H1 (cell line): ENCODE data around the gene IMP3. TPM values are rescaled to one million over a fixed set of nuclear protein-coding genes. Genes with fewer than 3 reads are reported as not detected.
A peak's percentile ranks its signal among the peaks of the same experiment; 100 is the strongest.

Experiments used
- CTCF ChIA-PET: fragments of 300-600 bp; sonication (Branson Sonifier 250); formaldehyde crosslinking; loops from one replicate; lab custom pipeline; 2021; ENCODE audit not compliant: partially characterized antibody; lab: Charles Lee
- POLR2A ChIA-PET: fragments of 300-600 bp; sonication (Branson Sonifier 250); formaldehyde crosslinking; loops from one replicate; lab custom pipeline; 2021; ENCODE audit warnings: inconsistent platforms; ENCODE audit not compliant: partially characterized antibody; lab: Charles Lee
- DNase-seq, 2 experiments: peaks; one replicate each; pipeline versions ENCODE4 v3.0.0 to v3.0.0-alpha.2; 2010 to 2022; ENCODE audit warnings: low spot score in 2 of 2, low read depth in 1 of 2, mixed read lengths in 1 of 2
- FAIRE-seq: peaks from 2 replicates; lab custom pipeline; 2011; peaks lifted over from hg19 to GRCh38; lab: Jason Lieb, UNC
- H2AFZ ChIP-seq: 2 replicates; pipeline ENCODE4 v1.8.1; 2012; ENCODE audit warnings: low read length, inconsistent platforms
- H2AK5ac ChIP-seq: 2 replicates; pipeline ENCODE4 v1.6.1; 2013; ENCODE audit warnings: low read depth, low read length
- H2BK120ac ChIP-seq: replicated peaks from 2 replicates; pipeline ENCODE3; 2013; ENCODE audit warnings: low read depth, low read length, inconsistent platforms
- H2BK12ac ChIP-seq: 2 replicates; pipeline ENCODE4 v1.6.1; 2013; ENCODE audit warnings: low read depth, low read length
- H2BK15ac ChIP-seq: 2 replicates; pipeline ENCODE4 v1.6.1; 2013; ENCODE audit warnings: low read length
- H2BK20ac ChIP-seq: 2 replicates; pipeline ENCODE4 v1.6.1; 2013; ENCODE audit warnings: low read length
- H2BK5ac ChIP-seq: 2 replicates; pipeline ENCODE4 v1.6.1; 2013; ENCODE audit warnings: low read depth, low read length
- H3K14ac ChIP-seq: 2 replicates; pipeline ENCODE4 v1.6.1; 2013; ENCODE audit warnings: inconsistent platforms; ENCODE audit not compliant: insufficient read length
- H3K18ac ChIP-seq: 2 replicates; pipeline ENCODE4 v1.6.1; 2013; ENCODE audit warnings: low read length; ENCODE audit errors: extremely low read depth
- H3K23ac ChIP-seq: 2 replicates; pipeline ENCODE4 v1.6.1; 2013; ENCODE audit warnings: inconsistent platforms; ENCODE audit not compliant: insufficient read length
- H3K23me2 ChIP-seq: 2 replicates; pipeline ENCODE4 v1.6.1; 2013; ENCODE audit warnings: low read depth, low read length
- H3K27ac ChIP-seq: 2 replicates; pipeline ENCODE4 v1.6.1; 2011; ENCODE audit warnings: low read depth, low read length, inconsistent platforms
- H3K27me3 ChIP-seq, 4 experiments: replicated peaks in 1 of 4; 1 replicate in 1 of 4; 2 replicates in 3 of 4; pipeline versions ENCODE4 v1.6.1 to v1.8.1; 2011 to 2013; ENCODE audit warnings: low read length in 3 of 4, mild to moderate bottlenecking in 3 of 4, inconsistent platforms in 2 of 4, mixed read lengths in 2 of 4, moderate library complexity in 1 of 4; ENCODE audit not compliant: control insufficient read depth in 3 of 4, insufficient read depth in 3 of 4; ENCODE audit errors: extremely low read depth in 1 of 4
- H3K36me3 ChIP-seq, 4 experiments: 2 replicates each; pipeline versions ENCODE4 v1.6.1 to v1.8.1; 2011 to 2013; ENCODE audit warnings: mild to moderate bottlenecking in 4 of 4, low read length in 3 of 4, moderate library complexity in 2 of 4, control low read depth in 1 of 4, inconsistent platforms in 1 of 4; ENCODE audit not compliant: insufficient read depth in 4 of 4, control insufficient read depth in 2 of 4
- H3K4ac ChIP-seq: replicated peaks from 2 replicates; pipeline ENCODE3; 2013; ENCODE audit warnings: low read length, low read depth, mixed read lengths, inconsistent platforms; ENCODE audit not compliant: insufficient read length
- H3K4me1 ChIP-seq, 4 experiments: replicated peaks in 1 of 4; 1 replicate in 1 of 4; 2 replicates in 3 of 4; pipeline versions ENCODE4 v1.6.1 to v1.8.1; 2011 to 2013; ENCODE audit warnings: low read length in 3 of 4, inconsistent platforms in 2 of 4, mixed read lengths in 1 of 4; ENCODE audit not compliant: insufficient read depth in 4 of 4, control insufficient read depth in 3 of 4
- H3K4me2 ChIP-seq, 2 experiments: 2 replicates each; pipeline versions ENCODE4 v1.6.1 to v1.8.1; 2011 to 2013; ENCODE audit warnings: low read depth in 2 of 2, low read length in 2 of 2, control low read depth in 1 of 2, inconsistent platforms in 1 of 2, mild to moderate bottlenecking in 1 of 2; ENCODE audit not compliant: insufficient read depth in 1 of 2
- H3K4me3 ChIP-seq, 4 experiments: fragments of 200-600, 300-600 bp in 1 of 4; sonication (generic), shearing (Covaris generic), sonication (Bioruptor Twin) in 1 of 4; 2 replicates each; pipeline versions ENCODE4 v1.5.1 to v1.8.1; 2011 to 2016; ENCODE audit warnings: low read length in 4 of 4, low read depth in 3 of 4, control low read depth in 2 of 4, inconsistent platforms in 2 of 4, mild to moderate bottlenecking in 2 of 4, mixed read lengths in 1 of 4, moderate library complexity in 1 of 4; ENCODE audit not compliant: insufficient read depth in 2 of 4; ENCODE audit errors: extremely low read depth in 1 of 4
- H3K56ac ChIP-seq: replicated peaks from 2 replicates; pipeline ENCODE3; 2013; ENCODE audit warnings: low read depth, mild to moderate bottlenecking, mixed read lengths, low read length, inconsistent platforms; ENCODE audit not compliant: insufficient read length
- H3K79me1 ChIP-seq: 2 replicates; pipeline ENCODE4 v1.6.1; 2013; ENCODE audit warnings: low read depth, low read length, control low read depth
- H3K79me2 ChIP-seq, 2 experiments: 2 replicates each; pipeline versions ENCODE4 v1.6.1 to v1.8.1; 2012 to 2013; ENCODE audit warnings: low read length in 2 of 2, mild to moderate bottlenecking in 2 of 2, inconsistent platforms in 1 of 2; ENCODE audit not compliant: insufficient read depth in 2 of 2, control insufficient read depth in 1 of 2
- H3K9ac ChIP-seq, 4 experiments: replicated peaks in 1 of 4; 1 replicate in 1 of 4; 2 replicates in 3 of 4; pipeline versions ENCODE4 v1.6.1 to v1.8.1; 2011 to 2013; ENCODE audit warnings: low read depth in 3 of 4, low read length in 3 of 4, control low read depth in 2 of 4, mild to moderate bottlenecking in 2 of 4, moderate library complexity in 2 of 4, inconsistent platforms in 1 of 4; ENCODE audit errors: extremely low read depth in 1 of 4
- H3K9me3 ChIP-seq, 2 experiments: 2 replicates each; pipeline versions ENCODE4 v1.6.1 to v1.8.1; 2012 to 2013; ENCODE audit warnings: mild to moderate bottlenecking in 2 of 2, moderate library complexity in 2 of 2, control low read depth in 1 of 2, inconsistent platforms in 1 of 2, low read depth in 1 of 2, low read length in 1 of 2, mixed read lengths in 1 of 2; ENCODE audit not compliant: insufficient read depth in 2 of 2
- H4K20me1 ChIP-seq, 2 experiments: replicated peaks in 1 of 2; 2 replicates each; pipeline versions ENCODE3 to v1.8.1; 2011 to 2013; ENCODE audit warnings: inconsistent platforms in 2 of 2, low read length in 2 of 2, mild to moderate bottlenecking in 1 of 2; ENCODE audit not compliant: insufficient read depth in 2 of 2, control insufficient read depth in 1 of 2
- H4K5ac ChIP-seq: 2 replicates; pipeline ENCODE4 v1.6.1; 2013; ENCODE audit warnings: low read length, low read depth, mixed read lengths, inconsistent platforms; ENCODE audit not compliant: insufficient read length
- H4K8ac ChIP-seq: 2 replicates; pipeline ENCODE4 v1.8.0; 2013; ENCODE audit warnings: mild to moderate bottlenecking, moderate library complexity, low read length, inconsistent platforms; ENCODE audit not compliant: insufficient read depth; ENCODE audit errors: extremely low read depth
- H4K91ac ChIP-seq: replicated peaks from 2 replicates; pipeline ENCODE3; 2013; ENCODE audit warnings: low read length, mixed read lengths, inconsistent platforms; ENCODE audit not compliant: insufficient read length
- BCL11A ChIP-seq, 2 experiments: IDR thresholded peaks; one replicate each; pipeline ENCODE4 v1.6.1; 2011; ENCODE audit warnings: low read depth in 2 of 2, low read length in 2 of 2, mild to moderate bottlenecking in 2 of 2
- CTCF ChIP-seq, 3 experiments: IDR thresholded peaks; 1 replicate in 2 of 3; 2 replicates in 1 of 3; pipeline versions ENCODE4 v1.5.1 to v1.6.1; 2011; ENCODE audit warnings: low read length in 3 of 3, mild to moderate bottlenecking in 3 of 3, inconsistent platforms in 2 of 3, low read depth in 1 of 3, moderate library complexity in 1 of 3; ENCODE audit not compliant: insufficient read depth in 1 of 3; ENCODE audit errors: control extremely low read depth in 1 of 3
- EZH2 ChIP-seq: fragments of 200-600 bp; sonication (generic); IDR thresholded peaks from 2 replicates; pipeline ENCODE4 v1.7.1; 2012; ENCODE audit warnings: low read depth, mild to moderate bottlenecking, moderate library complexity, low read length, inconsistent platforms; ENCODE audit not compliant: severe bottlenecking
- KDM5A ChIP-seq: fragments of 200-600 bp; IDR thresholded peaks from 2 replicates; pipeline ENCODE4 v1.7.1; 2012; ENCODE audit warnings: mild to moderate bottlenecking, low read length, inconsistent platforms, mixed read lengths
- POLR2A ChIP-seq, 2 experiments: IDR thresholded peaks; 1 replicate in 1 of 2; 2 replicates in 1 of 2; pipeline ENCODE4 v1.6.1; 2011; ENCODE audit warnings: low read depth in 2 of 2, low read length in 2 of 2, mild to moderate bottlenecking in 2 of 2; ENCODE audit errors: control extremely low read depth in 1 of 2
- SAP30 ChIP-seq: fragments of 300-600 bp; sonication (generic); IDR thresholded peaks from 2 replicates; pipeline ENCODE4 v1.7.1; 2012; ENCODE audit warnings: low read length, moderate library complexity, mild to moderate bottlenecking, inconsistent platforms; ENCODE audit not compliant: insufficient read depth, insufficient replicate concordance
- SP4 ChIP-seq: IDR thresholded peaks from 2 replicates; pipeline ENCODE4 v1.6.1; 2012; ENCODE audit warnings: low read length, inconsistent platforms
- SRF ChIP-seq: IDR thresholded peaks from 2 replicates; pipeline ENCODE4 v1.6.1; 2011; ENCODE audit warnings: mild to moderate bottlenecking, low read depth, low read length, moderate library complexity
- SUZ12 ChIP-seq: fragments of 200-600 bp; sonication (generic); IDR thresholded peaks from 2 replicates; pipeline ENCODE4 v1.6.1; 2012; ENCODE audit warnings: mild to moderate bottlenecking, inconsistent platforms, low read length, moderate library complexity, mixed read lengths
- WGBS, 2 experiments: shearing (Covaris generic) in 1 of 2; methylation state at CpG; one replicate each; pipeline versions ENCODE4 v1.1.6 to v1.1.7; 2013 to 2015; ENCODE audit warnings: low lambda C conversion rate in 2 of 2, mixed read lengths in 2 of 2, inconsistent platforms in 1 of 2, low coverage in 1 of 2, missing lambda C conversion rate in 1 of 2; ENCODE audit not compliant: insufficient replicate concordance in 2 of 2, insufficient coverage in 1 of 2, insufficient read length in 1 of 2; ENCODE audit errors: extremely low coverage in 1 of 2, missing lambda C conversion rate in 1 of 2; 5-methylcytosine and 5-hydroxymethylcytosine counted together
- polyA plus RNA-seq, 7 experiments: library from polyadenylated mRNA; depleted of rRNA in 3 of 7; stranded (reverse) in 5 of 7; unstranded in 2 of 7; fragments of >200 nt in 5 of 7; fragments of 200-250 nt in 2 of 7; gene quantifications; 1 replicate in 5 of 7; 2 replicates in 1 of 7; 4 replicates in 1 of 7; pipeline versions ENCODE4 v1.2.1 to v1.2.3, GENCODE V29; 2011 to 2013; ENCODE audit warnings: missing spikeins in 2 of 7, mixed read lengths in 2 of 7
- total RNA-seq: library from RNA; stranded (reverse); fragmentation: NEBNext Ultra II Directional; extraction: Animal tissue kit (Norgen Biotek cat#: 25700); gene quantifications from 2 replicates; pipeline ENCODE4 v1.2.1, GENCODE V29; 2021

The IMP3 gene
- total and polyA plus RNA-seq, 2 of the 8 experiments (the other 6 are each of a cell fraction or from before 2014, with no cell fraction given), result 114 to 273 TPM

GRCh38 chr15:75646944-75647364 is 6.9 kb upstream of the IMP3 start:
- no peak for TF ChIP-seq BCL11A (IDR thresholded peaks at IDR 0.05; ENCODE audit: low read depth in 2 of 2, low read length in 2 of 2)
- TF ChIP-seq SRF, result no peak
- TF ChIP-seq SP4, result no peak
- peak; percentile 12 for TF ChIP-seq SAP30
- TF ChIP-seq CTCF (IDR thresholded peaks at IDR 0.05; ENCODE audit: control extremely low read depth in 1 of 3, insufficient read depth in 1 of 3, low read depth in 1 of 3, low read length in 3 of 3), result no peak
- TF ChIP-seq KDM5A, result no peak
- peak; percentile 40 for TF ChIP-seq EZH2
- TF ChIP-seq POLR2A (IDR thresholded peaks at IDR 0.05; ENCODE audit: control extremely low read depth in 1 of 2, low read depth in 2 of 2, low read length in 2 of 2), result no peak
- TF ChIP-seq SUZ12, result peak; percentile 53; the same call in 1 of the 2 replicates
- WGBS, 2 experiments, result 9% methylated on average over 19 of the region's 26 CpGs; no CpG with 5 or more reads in 1 of the 2 experiments
- POLR2A ChIA-PET, result interaction anchor here (0.8 to 5.5 kb wide), 15 partner anchors 8 to 280 kb away, joined by 3 to 41 read pairs (median 5); partner anchors contain the start of genes IMP3, MAN2C1, PTPN9 and SIN3A

More at GRCh38 chr15:75646944-75647364, 6.9 kb upstream of the IMP3 start:
- peak overlapping the region; percentile 93 to 100 for H3K4me2 ChIP-seq
- H3K14ac ChIP-seq, result peak overlapping the region; percentile 6
- CTCF ChIA-PET, result interaction anchor here (0.8 to 2.8 kb wide), 14 partner anchors 9 to 194 kb away, joined by 3 to 13 read pairs (median 4); no protein-coding TSS in a partner anchor
- no peak overlapping the region for H3K18ac ChIP-seq
- H3K79me1 ChIP-seq, result peaks cover 10% of the 10 kb centered on the region
- 0 out of 2 replicates have a peak overlapping the region, but pooled peaks have one; percentile 98 for H2BK5ac ChIP-seq
- H3K23me2 ChIP-seq, result peaks cover 10% of the 10 kb centered on the region; the same call in 1 of the 2 replicates
- H3K4ac ChIP-seq, result no peak overlapping the region
- H2BK120ac ChIP-seq, result no peak overlapping the region
- H4K91ac ChIP-seq, result peak overlapping the region; percentile 32
- peaks cover 0 to 14% (median 0%) of the 10 kb centered on the region in 4 experiments; a peak in 3 of 8 replicates for H3K36me3 ChIP-seq
- DNase-seq (peak in 1 of 2 experiments; percentile 61), FAIRE-seq (no peak)
- peak overlapping the region; percentile 62 for H3K56ac ChIP-seq
- no peak overlapping the region for H3K27ac ChIP-seq
- H3K23ac ChIP-seq, result no peak overlapping the region
- H2BK20ac ChIP-seq, result no peak overlapping the region
- peak overlapping the region; percentile 7; the same call in 1 of the 2 replicates for H2BK15ac ChIP-seq
- peak overlapping the region; percentile 11; the same call in 1 of the 2 replicates for H2AK5ac ChIP-seq
- H3K4me1 ChIP-seq, result peaks cover 9 to 25% (median 16%) of the 10 kb centered on the region in 4 experiments
- H3K4me3 ChIP-seq, result peak overlapping the region; percentile 63 to 90 (median 72)
- H3K9me3 ChIP-seq, result no peaks in the 10 kb centered on the region
- H4K20me1 ChIP-seq, result peaks cover 0 to 8% of the 10 kb centered on the region in 2 experiments
- H3K27me3 ChIP-seq, result peaks cover 0 to 14% (median 10%) of the 10 kb centered on the region in 4 experiments; a peak in 6 of 7 replicates
- H2BK12ac ChIP-seq, result peak overlapping the region; percentile 6; the same call in 1 of the 2 replicates
- peak overlapping the region in 3 of 4 experiments; percentile 75 to 90 (median 82); a peak in 5 of 7 replicates for H3K9ac ChIP-seq
- no peak overlapping the region for H4K5ac ChIP-seq
- H4K8ac ChIP-seq, result peak overlapping the region; percentile 64
- H3K79me2 ChIP-seq, result peaks cover 0 to 34% of the 10 kb centered on the region in 2 experiments; a peak in 3 of 4 replicates
- H2AFZ ChIP-seq, result peak overlapping the region; percentile 3; the same call in 1 of the 2 replicates
